Measurements from ENCODE around the gene PLCH1. TPM values are rescaled to one million over a fixed set of nuclear protein-coding genes. Genes with fewer than 3 reads are reported as not detected.

The PLCH1 gene
- total and polyA plus RNA-seq, 2 experiments from 2014 or later: 8.1 to 25.3 TPM

- peaks cover 12% of the 10 kb centered on the region for H3K4me1 Mint-ChIP-seq
- no peak overlapping the region for H3K4me3 ChIP-seq
- H2AFZ ChIP-seq: no peak overlapping the region
- TF ChIP-seq STAT1 (IDR thresholded peaks at IDR 0.05; ENCODE audit: unreplicated experiment): no peak
- TF ChIP-seq CREB1 (CRISPR knock-in tag; IDR thresholded peaks at IDR 0.05; ENCODE audit: low read depth): no peak
- TF ChIP-seq ZNF114 (CRISPR knock-in tag; IDR thresholded peaks at IDR 0.05): no peak
- TF ChIP-seq, protein P1, sequence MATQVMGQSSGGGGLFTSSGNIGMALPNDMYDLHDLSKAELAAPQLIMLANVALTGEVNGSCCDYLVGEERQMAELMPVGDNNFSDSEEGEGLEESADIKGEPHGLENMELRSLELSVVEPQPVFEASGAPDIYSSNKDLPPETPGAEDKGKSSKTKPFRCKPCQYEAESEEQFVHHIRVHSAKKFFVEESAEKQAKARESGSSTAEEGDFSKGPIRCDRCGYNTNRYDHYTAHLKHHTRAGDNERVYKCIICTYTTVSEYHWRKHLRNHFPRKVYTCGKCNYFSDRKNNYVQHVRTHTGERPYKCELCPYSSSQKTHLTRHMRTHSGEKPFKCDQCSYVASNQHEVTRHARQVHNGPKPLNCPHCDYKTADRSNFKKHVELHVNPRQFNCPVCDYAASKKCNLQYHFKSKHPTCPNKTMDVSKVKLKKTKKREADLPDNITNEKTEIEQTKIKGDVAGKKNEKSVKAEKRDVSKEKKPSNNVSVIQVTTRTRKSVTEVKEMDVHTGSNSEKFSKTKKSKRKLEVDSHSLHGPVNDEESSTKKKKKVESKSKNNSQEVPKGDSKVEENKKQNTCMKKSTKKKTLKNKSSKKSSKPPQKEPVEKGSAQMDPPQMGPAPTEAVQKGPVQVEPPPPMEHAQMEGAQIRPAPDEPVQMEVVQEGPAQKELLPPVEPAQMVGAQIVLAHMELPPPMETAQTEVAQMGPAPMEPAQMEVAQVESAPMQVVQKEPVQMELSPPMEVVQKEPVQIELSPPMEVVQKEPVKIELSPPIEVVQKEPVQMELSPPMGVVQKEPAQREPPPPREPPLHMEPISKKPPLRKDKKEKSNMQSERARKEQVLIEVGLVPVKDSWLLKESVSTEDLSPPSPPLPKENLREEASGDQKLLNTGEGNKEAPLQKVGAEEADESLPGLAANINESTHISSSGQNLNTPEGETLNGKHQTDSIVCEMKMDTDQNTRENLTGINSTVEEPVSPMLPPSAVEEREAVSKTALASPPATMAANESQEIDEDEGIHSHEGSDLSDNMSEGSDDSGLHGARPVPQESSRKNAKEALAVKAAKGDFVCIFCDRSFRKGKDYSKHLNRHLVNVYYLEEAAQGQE (IDR thresholded peaks at IDR 0.05; ENCODE audit: unreplicated experiment): no peak
- TF ChIP-seq EZH2 (IDR thresholded peaks at IDR 0.05; ENCODE audit: low read depth, unreplicated experiment): no peak
- no peak for TF ChIP-seq EZH2phosphoT487 (IDR thresholded peaks at IDR 0.05; ENCODE audit: unreplicated experiment)
- no peak for TF ChIP-seq POLR2AphosphoS5 (IDR thresholded peaks at IDR 0.05; ENCODE audit: low read depth)
- TF ChIP-seq ETS1 (IDR thresholded peaks at IDR 0.05): no peak
- TF ChIP-seq NANOG (IDR thresholded peaks at IDR 0.05; ENCODE audit: borderline replicate concordance): no peak
- TF ChIP-seq, protein P2, sequence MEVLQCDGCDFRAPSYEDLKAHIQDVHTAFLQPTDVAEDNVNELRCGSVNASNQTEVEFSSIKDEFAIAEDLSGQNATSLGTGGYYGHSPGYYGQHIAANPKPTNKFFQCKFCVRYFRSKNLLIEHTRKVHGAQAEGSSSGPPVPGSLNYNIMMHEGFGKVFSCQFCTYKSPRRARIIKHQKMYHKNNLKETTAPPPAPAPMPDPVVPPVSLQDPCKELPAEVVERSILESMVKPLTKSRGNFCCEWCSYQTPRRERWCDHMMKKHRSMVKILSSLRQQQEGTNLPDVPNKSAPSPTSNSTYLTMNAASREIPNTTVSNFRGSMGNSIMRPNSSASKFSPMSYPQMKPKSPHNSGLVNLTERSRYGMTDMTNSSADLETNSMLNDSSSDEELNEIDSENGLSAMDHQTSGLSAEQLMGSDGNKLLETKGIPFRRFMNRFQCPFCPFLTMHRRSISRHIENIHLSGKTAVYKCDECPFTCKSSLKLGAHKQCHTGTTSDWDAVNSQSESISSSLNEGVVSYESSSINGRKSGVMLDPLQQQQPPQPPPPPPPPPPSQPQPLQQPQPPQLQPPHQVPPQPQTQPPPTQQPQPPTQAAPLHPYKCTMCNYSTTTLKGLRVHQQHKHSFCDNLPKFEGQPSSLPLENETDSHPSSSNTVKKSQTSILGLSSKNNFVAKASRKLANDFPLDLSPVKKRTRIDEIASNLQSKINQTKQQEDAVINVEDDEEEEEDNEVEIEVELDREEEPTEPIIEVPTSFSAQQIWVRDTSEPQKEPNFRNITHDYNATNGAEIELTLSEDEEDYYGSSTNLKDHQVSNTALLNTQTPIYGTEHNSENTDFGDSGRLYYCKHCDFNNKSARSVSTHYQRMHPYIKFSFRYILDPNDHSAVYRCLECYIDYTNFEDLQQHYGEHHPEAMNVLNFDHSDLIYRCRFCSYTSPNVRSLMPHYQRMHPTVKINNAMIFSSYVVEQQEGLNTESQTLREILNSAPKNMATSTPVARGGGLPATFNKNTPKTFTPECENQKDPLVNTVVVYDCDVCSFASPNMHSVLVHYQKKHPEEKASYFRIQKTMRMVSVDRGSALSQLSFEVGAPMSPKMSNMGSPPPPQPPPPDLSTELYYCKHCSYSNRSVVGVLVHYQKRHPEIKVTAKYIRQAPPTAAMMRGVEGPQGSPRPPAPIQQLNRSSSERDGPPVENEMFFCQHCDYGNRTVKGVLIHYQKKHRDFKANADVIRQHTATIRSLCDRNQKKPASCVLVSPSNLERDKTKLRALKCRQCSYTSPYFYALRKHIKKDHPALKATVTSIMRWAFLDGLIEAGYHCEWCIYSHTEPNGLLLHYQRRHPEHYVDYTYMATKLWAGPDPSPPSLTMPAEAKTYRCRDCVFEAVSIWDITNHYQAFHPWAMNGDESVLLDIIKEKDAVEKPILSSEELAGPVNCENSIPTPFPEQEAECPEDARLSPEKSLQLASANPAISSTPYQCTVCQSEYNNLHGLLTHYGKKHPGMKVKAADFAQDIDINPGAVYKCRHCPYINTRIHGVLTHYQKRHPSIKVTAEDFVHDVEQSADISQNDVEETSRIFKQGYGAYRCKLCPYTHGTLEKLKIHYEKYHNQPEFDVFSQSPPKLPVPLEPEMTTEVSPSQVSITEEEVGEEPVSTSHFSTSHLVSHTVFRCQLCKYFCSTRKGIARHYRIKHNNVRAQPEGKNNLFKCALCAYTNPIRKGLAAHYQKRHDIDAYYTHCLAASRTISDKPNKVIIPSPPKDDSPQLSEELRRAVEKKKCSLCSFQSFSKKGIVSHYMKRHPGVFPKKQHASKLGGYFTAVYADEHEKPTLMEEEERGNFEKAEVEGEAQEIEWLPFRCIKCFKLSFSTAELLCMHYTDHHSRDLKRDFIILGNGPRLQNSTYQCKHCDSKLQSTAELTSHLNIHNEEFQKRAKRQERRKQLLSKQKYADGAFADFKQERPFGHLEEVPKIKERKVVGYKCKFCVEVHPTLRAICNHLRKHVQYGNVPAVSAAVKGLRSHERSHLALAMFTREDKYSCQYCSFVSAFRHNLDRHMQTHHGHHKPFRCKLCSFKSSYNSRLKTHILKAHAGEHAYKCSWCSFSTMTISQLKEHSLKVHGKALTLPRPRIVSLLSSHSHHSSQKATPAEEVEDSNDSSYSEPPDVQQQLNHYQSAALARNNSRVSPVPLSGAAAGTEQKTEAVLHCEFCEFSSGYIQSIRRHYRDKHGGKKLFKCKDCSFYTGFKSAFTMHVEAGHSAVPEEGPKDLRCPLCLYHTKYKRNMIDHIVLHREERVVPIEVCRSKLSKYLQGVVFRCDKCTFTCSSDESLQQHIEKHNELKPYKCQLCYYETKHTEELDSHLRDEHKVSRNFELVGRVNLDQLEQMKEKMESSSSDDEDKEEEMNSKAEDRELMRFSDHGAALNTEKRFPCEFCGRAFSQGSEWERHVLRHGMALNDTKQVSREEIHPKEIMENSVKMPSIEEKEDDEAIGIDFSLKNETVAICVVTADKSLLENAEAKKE (CRISPR knock-in tag; IDR thresholded peaks at IDR 0.05): no peak
- no peaks in the 10 kb centered on the region for H3K27me3 ChIP-seq (ENCODE audit: insufficient read depth)
- H3K79me2 ChIP-seq (replicated peaks; ENCODE audit: insufficient read depth): no peaks in the 10 kb centered on the region
- peaks cover 7% of the 10 kb centered on the region for H3K36me3 Mint-ChIP-seq (ENCODE audit: low read depth)
- no peaks in the 10 kb centered on the region for H3K4me1 ChIP-seq (ENCODE audit: insufficient read depth)
- H4K20me1 ChIP-seq (replicated peaks; ENCODE audit: insufficient read depth): no peaks in the 10 kb centered on the region
- H3K9me3 Mint-ChIP-seq: no peaks in the 10 kb centered on the region
- peaks cover 3% of the 10 kb centered on the region for H3K27me3 Mint-ChIP-seq (ENCODE audit: insufficient read depth, low read depth, poor library complexity)
- ATAC-seq (no peak), DNase-seq (ENCODE audit: low spot score) (no peak)
- no peak overlapping the region for H3K27ac Mint-ChIP-seq
- H3F3A ChIP-seq (replicated peaks; ENCODE audit: low read depth): no peaks in the 10 kb centered on the region
- H3K4me3 Mint-ChIP-seq: no peak overlapping the region
- no peaks in the 10 kb centered on the region for H3K9me2 ChIP-seq (ENCODE audit: insufficient read depth)
- H3K27ac ChIP-seq (ENCODE audit: low read depth): no peak overlapping the region
- H3K4me2 ChIP-seq: no peak overlapping the region
- no peaks in the 10 kb centered on the region for H3K36me3 ChIP-seq (ENCODE audit: insufficient read depth)
Measured at GRCh38 chr3:155596615-155597014, 148.3 kb downstream of the PLCH1 start.
